Measurements from ENCODE around the gene CHMP1A.
A peak's percentile ranks its signal among the peaks of the same experiment; 100 is the strongest.
"Not testable (repeated sequence)": the region's sequence is repeated elsewhere in the genome, so short reads cannot be mapped to it uniquely, and the experiment has no call there.

The CHMP1A gene

DNA sequence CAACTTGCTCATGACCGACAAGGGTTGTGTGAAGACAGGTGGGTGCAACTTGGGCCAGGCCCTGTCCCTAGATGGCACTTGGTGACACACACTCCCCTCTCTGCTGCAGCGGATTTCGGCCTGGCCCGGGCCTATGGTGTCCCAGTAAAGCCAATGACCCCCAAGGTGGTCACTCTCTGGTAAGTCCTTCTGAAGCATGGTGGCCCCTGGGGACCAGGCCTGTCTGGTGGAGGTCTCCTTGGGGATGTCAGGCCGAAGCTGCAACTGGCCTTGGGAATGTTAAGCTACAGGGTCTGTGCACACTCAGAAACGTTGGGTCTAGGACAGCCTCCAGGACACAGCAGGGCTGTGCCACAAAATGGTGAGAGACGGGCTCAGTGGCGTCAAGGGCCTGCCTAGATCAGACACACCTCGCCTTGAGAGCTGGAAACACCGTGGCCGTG, 35.8 kb upstream of the CHMP1A start:
- DNase-seq (ENCODE audit: extremely low read depth in 1 of 2, low read depth in 1 of 2), result no peak

DNA sequence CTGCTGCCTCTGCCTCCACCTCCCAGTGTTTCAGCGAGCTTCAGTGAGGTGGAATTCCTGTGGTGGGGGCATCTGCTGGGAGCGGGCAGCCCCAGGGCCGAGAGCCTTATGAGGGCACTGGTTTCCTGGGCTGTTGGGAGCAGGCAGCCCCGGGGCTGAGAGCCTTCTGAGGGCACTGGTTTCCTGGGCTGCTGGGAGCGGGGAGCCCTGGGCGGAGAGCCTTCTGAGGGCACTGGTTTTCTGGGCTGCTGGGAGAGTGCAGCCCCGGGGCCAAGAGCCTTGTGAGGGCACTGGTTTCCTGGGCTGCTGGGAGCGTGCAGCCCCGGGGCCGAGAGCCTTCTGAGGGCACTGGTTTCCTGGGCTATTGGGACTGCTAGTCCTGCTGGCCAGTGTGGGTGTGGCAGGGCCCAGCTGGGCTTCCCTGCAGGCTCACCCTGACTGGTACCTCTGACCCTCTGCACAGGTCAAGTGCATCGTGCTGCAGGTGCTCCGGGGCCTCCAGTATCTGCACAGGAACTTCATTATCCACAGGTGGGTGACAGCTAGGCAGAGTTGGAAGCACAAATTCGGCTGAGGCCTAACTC, 34.6 kb upstream of the CHMP1A start:
- DNase-seq (ENCODE audit: extremely low read depth in 1 of 2, low read depth in 1 of 2), result no peak

DNA sequence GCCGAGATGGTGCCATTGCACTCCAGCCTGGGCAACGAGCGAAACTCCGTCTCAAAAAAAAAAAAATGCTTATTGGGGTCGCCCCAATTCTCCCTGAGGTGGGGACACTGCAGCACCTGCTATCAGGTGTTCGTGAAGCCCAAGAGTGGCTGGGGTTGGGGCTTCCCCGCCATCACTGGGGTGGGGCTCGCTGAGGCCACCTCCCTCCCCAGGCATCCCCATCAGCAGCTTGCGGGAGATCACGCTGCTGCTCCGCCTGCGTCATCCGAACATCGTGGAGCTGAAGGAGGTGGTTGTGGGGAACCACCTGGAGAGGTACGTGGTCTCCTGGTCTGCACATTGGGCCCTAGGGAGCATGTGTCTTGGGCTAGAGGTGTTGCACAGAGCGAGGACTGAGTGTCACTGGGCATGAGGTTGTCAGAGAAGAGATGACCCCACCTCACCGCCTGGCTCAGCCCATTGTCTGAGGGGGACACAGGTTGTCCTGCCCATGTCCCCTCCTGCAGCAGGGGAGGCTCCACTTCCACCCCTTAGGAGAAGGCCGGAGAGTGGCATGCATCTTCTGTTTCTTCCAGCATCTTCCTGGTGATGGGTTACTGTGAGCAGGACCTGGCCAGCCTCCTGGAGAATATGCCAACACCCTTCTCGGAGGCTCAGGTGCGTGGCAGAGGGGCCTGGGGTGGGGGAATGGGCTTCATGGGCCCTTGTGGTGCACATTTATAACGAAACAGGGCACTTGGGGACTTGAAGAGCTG, 33.9 kb upstream of the CHMP1A start:
- DNase-seq (ENCODE audit: extremely low read depth in 1 of 2, low read depth in 1 of 2), result no peak

DNA sequence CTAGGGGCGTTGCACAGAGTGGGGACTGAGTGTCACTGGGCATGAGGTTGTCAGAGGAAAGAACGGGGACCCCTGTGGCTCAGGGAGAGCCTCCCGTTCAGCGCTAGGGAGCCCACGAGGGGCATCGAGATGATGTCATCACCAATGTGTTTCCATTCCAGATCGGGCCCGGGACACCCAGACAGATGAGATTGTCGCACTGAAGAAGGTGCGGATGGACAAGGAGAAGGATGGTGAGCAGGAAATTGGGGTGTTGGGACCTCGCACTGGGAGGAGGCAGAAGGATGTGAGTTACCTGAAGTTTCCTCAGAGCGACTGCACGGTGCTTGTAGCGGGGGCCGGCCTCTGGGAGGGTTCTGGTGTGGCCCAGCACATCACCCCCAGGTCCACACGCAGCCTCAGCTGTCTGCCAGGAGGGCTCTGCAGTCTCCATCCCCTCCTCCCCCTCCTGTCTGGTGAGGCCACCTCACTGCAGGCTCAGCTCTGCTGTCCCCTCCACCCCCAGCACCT, 32.9 kb upstream of the CHMP1A start:
- DNase-seq (ENCODE audit: extremely low read depth in 1 of 2, low read depth in 1 of 2), result no peak

DNA sequence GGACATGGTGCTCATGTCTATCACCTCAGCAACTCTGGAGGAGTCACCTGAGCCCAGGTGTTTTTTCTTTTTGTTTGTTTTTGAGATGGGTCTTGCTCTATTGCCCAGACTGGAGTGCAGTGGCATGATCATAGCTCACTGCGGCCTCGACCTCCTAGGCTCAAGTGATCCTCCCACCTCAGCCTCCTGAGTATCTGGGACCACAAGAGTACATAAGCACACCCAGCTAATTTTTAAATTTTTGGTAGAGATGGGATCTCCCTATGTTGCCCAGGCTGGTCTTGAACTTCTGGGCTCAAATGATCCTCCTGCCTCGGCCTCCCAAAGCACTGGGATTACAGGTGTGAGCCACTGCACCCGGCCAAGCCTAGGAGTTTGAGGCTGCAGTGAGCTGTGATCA, 32.1 kb upstream of the CHMP1A start:
- DNase-seq (ENCODE audit: extremely low read depth in 1 of 2, low read depth in 1 of 2), result not testable (repeated sequence)

DNA sequence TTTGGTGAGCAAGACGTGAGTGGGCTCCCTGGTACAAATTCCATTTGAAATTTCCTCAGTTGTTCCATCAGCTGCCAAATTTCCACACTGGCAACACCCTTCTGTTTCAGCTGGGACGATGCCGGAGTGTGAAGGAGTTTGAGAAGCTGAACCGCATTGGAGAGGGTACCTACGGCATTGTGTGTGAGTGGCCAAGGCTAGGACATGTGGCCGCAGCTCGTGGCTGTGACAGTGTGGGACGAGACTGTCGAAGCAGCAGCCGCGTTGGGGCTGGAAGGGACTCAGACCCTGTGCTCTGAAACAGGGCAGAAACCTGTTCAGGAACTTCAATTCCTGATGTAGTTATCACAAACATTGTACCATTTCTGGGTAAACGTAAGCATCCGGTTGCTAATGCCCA, 31.6 kb upstream of the CHMP1A start:
- no peak for DNase-seq (ENCODE audit: extremely low read depth in 1 of 2, low read depth in 1 of 2)

DNA sequence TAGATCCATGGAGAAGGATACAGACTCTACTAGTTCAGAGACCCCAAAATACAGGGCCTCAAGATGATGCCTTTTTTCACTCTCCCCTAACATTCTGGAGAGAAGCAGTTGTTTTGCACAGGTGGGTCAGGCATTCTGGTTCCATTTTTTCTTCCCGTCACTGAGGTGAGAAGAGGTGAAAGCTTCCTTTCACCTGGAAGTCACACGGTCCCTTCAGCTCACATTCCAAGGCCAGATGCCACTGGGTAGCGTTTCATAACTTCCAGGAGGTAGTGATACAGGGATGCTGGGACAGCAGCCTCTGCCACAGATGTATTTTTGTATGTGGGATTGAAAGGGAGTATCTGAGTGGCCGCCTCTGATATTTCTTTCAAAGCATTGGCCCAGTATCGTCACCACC, 30.9 kb upstream of the CHMP1A start:
- no peak for DNase-seq (ENCODE audit: extremely low read depth in 1 of 2, low read depth in 1 of 2)

DNA sequence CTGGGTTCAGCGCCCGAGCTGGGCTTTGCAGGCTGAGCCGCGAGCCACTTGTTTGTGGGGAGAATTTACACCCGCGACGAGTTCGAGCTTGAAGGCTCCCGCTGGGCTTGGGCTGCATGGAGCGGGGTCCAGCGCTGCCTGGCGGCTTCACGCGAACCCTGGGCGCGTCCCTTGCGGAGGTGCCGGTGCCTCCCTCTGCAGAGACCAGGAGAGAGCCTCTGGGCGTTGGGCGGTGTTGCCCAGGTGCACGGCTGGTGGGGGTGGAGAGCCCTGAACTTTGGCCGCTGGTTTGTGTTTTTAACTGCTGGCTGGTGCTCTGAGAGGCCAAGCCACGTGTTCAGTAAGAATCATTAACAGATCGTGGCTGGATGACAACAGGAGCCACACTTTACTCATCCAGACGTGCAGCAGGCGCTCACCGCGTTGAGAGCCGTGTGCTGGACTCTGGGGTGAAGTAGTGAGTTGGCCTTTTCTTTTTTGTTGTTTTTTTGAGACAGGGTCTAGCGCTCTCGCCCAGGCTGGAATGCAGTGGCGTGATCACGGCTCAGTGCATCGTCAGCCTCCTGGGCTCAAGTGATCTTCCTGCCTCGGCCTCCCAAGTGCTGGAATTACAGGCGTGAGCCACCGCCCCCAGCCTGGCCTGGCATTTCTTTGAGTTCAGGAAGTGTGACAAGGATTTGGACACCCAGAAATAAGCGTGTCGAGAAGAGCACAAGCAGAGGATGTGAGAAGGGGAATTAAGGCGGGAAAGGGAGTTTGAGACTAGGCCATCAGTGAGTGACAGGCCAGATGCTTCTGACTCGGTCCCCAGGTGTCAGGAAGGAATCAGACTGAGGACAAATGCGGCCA, 29.8 kb upstream of the CHMP1A start:
- no peak for DNase-seq (ENCODE audit: extremely low read depth in 1 of 2, low read depth in 1 of 2)

DNA sequence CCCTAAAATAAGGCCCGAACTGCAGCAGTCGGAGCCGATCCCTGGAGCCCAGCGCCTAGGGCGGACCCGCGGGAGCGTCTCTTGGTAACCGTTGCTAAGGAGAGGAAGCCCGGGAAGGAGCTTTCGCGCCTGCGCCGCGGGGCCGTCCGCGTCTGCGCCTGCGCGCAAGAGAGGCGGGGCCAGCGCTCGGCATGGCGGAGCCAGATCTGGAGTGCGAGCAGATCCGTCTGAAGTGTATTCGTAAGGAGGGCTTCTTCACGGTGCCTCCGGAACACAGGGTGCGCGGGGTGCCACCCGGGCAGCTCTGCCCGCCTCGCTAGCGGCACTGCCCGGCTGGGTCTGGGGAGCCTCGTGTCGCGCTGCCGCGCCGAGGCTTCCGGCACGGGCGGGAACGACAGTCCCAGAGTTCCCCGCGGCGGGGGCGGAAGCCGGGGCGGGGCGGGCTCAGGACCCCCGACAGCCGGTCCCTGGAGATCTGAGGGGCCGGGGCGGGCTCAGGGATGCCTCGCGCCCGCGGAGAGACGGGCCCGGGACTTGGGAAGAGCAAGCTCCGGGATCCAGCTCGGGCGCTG, 29.1 kb upstream of the CHMP1A start, which contains the start of gene CDK10:
CDK10 (plus strand) TSS at position 170 of the 572 bp plus-strand sequence; CDS start at position 192, 22 bp downstream.
- DNase-seq (ENCODE audit: extremely low read depth in 1 of 2, low read depth in 1 of 2), result peak; percentile 36 to 85

DNA sequence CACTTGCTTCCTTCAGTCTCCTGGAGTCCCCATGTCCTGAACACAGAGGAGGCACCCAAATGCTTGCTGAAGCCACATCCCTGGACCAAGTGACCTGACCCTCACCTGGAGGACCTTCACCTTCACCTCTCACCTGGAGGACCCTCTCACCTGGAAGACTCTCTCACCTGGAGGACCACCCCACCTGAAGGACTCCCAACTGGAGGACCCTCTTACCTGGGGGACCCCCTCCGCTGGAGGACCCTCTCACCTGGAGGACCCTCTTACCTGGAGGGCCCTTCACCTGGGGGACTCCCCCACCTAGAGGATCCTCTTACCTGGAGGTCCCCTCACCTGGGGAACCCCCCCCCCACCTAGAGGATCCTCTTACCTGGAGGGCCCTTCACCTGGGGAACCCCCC, 28.4 kb upstream of the CHMP1A start:
- DNase-seq (ENCODE audit: extremely low read depth in 1 of 2, low read depth in 1 of 2), result no peak

DNA sequence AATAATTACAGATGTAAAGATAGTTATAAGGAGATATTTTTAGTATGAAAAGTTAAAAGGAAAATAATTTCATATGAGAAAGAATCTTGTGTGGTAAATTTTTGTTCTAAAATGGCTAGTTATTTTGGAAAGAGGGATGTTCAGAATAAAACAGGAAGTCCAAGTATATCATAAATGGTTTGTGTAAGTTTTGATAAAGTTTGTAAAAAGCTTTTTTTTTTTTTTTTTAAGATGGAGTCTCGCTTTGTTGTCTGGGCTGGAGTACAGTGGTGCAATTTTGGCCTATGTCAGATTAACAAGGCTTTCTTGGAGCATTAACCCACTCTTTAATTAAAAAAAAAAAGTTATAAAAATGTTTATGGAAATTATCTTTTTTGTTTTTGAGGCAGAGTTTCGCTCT, 20.8 kb upstream of the CHMP1A start:
- DNase-seq (ENCODE audit: extremely low read depth in 1 of 2, low read depth in 1 of 2), result no peak

DNA sequence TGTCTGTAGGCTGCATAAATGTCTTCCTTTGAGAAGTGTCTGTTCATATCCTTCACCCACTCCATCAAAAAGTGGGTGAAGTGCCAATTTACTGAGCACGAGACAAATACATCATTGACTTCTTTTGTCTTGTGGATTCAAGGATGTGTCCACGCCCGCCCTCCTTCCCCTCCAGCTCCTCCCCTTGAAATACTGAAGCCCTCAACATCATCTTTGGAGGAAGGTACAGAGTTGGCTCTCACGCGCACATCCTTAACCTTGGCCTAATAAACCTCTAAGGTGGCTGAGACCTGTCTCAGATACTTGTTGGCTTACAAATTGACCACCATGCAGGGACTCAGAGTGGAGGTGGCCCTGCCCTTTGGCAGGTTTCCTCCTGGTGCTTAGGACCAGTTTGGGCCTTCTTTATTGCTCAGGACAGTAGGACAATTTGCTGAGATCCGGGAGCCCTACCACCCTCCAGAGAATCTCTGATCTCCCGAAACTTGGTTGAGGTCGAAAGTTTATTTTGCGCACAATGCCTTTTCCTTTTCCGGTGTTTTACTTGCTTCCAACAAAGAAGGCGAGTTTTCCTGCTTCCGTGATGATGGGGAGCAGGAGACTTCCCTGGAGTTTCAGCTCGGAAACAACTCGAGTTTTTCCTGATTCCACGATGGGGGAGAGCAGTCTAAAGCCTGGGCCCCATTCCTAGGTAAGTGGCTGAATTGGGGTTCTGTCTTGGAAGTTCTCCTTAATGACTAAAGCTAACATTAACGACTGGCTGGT, 14.9 kb upstream of the CHMP1A start:
- DNase-seq (ENCODE audit: extremely low read depth in 1 of 2, low read depth in 1 of 2), result no peak

DNA sequence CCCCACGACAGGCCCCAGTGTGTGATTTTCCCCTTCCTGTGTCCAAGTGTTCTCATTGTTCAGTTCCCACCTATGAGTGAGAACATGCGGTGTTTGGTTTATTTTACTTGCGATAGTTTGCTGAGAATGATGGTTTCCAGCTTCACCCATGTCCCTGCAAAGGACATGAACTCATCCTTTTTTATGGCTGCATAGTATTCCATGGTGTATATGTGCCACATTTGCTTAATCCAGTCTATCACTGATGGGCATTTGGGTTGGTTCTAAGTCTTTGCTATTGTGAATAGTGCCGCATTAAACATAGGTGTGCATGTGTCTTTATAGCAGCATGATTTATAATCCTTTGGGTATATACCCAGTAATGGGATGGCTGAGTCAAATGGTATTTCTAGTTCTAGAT, 14.1 kb upstream of the CHMP1A start:
- DNase-seq (ENCODE audit: extremely low read depth in 1 of 2, low read depth in 1 of 2), result not testable (repeated sequence)

DNA sequence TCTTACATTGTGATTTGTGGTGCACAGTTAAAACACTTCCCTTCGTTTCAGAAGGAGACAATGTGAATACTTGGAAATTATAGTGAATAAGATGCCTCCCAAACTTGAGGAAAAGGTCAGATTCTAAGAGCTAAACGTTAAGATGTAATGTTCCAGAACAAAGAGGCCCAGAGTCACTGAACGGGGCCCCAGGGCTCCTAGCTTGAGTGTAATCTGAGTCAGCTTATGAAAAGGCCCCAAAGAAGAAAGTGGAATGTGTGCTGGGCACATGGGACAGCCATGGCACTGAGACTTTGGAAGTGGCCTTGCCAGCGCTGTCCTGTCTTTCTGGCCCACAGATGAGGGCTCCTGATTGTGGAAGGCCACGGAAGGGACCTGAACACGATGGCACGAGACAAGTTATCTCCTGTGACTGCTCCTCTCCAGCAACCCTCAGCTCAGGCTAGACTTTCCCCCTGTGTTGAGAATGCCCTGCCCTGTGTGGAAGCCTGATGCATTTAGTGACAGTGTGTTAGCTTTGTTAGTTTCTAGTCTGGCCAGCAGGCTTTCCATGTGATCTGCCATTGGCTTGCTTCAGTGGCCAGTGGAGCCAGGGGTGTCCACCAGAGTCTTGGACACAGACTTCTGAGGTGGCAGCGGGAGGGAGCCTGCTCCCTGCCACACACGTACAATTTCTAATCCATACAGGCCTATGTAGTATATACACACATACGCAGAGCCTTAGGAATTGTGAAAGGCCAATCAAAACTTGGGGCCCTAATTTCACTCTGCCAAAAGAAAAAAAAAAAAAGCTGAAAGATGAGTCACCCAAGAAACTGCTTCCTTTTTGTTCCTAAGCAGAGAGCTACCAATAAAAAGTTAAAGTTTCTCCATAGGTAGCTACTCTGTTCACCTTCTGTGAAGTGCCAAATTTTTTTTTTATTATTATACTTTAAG, 13.3 kb upstream of the CHMP1A start:
- DNase-seq (ENCODE audit: extremely low read depth in 1 of 2, low read depth in 1 of 2), result no peak

DNA sequence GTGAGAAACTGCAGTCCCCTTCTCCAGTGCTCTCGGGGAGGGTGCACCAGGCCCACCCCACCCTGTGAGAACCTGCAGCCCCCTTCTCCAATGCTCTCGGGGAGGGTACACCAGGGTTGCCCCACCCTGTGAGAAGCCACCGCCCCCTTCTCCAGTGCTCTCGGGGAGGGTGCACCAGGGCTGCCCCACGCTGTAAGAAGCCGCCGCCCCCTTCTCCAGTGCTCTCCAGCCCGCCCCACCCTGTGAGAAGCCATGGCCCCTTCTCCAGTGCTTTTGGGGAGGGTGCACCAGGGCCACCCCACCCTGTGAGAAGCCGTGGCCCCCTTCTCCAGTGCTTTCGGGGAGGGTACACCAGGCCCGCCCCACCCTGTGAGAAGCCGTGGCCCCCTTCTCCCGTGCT, 12.2 kb upstream of the CHMP1A start:
- DNase-seq (ENCODE audit: extremely low read depth in 1 of 2, low read depth in 1 of 2), result no peak

DNA sequence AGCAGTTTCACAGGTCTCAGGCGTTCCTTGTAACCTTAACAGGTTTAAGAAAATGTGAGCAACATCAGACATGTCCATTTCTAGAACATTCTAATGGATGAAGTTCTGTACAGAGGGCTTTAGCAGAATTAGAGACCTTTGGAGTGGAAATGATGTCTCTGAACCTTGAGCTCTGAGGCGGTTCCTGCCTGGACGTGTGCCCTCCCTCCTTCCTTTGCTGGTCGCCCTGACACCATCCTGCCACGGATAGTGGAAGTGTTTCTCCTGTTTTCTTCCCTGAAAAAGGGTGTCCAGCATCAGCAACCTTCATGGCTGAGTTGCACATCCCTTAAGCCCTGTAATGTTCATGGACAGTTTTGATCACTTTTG, 11.3 kb upstream of the CHMP1A start:
- DNase-seq (ENCODE audit: extremely low read depth in 1 of 2, low read depth in 1 of 2), result no peak

DNA sequence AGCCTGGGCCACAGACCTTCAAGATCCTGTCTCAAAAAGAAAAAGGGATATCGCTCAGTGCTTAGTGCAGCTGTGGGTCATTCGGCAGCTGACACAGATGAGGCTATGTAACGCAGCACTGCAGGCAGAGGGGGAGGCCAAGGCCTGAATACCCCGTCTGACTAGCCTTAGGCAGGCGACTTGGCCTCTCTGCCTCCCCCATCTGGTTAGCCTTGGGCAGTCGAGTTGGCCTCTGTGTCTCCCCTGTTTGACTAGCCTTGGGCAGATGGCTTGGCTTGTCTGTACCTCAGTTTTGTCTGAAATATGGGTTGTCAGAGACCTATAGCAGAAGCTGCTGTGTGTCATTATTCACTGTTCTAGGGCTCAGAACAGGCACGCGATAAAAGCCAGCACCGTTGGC, 10.1 kb upstream of the CHMP1A start:
- DNase-seq (ENCODE audit: extremely low read depth in 1 of 2, low read depth in 1 of 2), result no peak

DNA sequence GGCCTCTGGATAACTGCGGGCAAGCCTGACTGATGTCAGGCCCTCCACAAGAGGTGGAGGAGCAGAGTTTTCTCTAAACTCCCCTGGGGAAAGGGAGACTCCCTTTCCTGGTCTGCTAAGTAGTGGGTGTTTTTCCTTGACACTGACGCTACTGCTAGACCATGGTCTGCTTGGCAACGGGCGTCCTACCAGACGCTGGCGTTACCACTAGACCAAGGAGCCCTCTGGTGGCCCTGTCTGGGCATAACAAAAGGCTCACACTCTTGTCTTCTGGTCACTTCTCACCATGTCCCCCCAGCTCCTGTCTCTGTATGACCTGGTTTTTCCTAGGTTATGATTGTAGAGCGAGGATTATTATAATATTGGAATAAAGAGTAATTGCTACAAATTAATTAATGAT, 9.5 kb upstream of the CHMP1A start:
- DNase-seq (ENCODE audit: extremely low read depth in 1 of 2, low read depth in 1 of 2), result not testable (repeated sequence)

DNA sequence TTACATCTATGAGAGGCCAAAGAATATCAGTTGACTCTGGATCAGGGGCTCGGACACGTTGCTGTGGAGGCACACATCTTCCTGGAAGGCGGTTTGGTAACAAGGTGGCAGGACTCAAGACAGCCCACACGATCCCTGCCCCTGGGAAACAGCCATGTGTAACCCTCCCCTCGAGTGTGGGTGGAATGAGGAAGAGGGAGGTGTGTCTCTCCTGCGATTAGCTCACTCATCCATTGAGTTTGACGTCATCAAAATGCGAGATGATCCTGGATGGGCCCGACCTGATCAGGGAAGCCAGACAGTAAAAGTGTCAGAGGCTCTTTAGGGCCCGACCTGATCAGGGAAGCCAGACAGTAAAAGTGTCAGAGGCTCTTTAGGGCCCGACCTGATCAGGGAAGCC, 6.7 kb upstream of the CHMP1A start:
- not testable (repeated sequence) for DNase-seq (ENCODE audit: extremely low read depth in 1 of 2, low read depth in 1 of 2)
